ENCODE measurements around the gene TAOK1.

GRCh38 chr17:29358416-29358815 lies 31.7 kb upstream of the TAOK1 start:
- TF ChIP-seq CEBPB (IDR thresholded peaks at IDR 0.05; ENCODE audit: low read depth) (no peak), POLR2A (IDR thresholded peaks at IDR 0.05; ENCODE audit: borderline replicate concordance, extremely low read depth, insufficient read depth, insufficient read length) (no peak), EZH2phosphoT487 (IDR thresholded peaks at IDR 0.05; ENCODE audit: borderline replicate concordance) (no peak), TCF7L2 (IDR thresholded peaks at IDR 0.05; ENCODE audit: borderline replicate concordance, extremely low read depth, insufficient read depth, insufficient read length) (no peak), ZNF274 (IDR thresholded peaks at IDR 0.05; ENCODE audit: low read depth, low read length) (no peak), CTCF (IDR thresholded peaks at IDR 0.05 in 2 of 3, conservative IDR thresholded peaks at IDR 0.05 in 1 of 3; ENCODE audit: borderline replicate concordance in 1 of 3, insufficient read depth in 1 of 3, low read depth in 2 of 3, low read length in 2 of 3) (no peak), SP1 (IDR thresholded peaks at IDR 0.05; ENCODE audit: low read depth) (no peak), REST (IDR thresholded peaks at IDR 0.05; ENCODE audit: low read depth) (no peak), POLR2AphosphoS5 (IDR thresholded peaks at IDR 0.05; ENCODE audit: low read depth, low read length) (no peak), ELF1 (IDR thresholded peaks at IDR 0.05; ENCODE audit: borderline replicate concordance, low read depth) (no peak), EZH2 (IDR thresholded peaks at IDR 0.05) (no peak), YY1 (IDR thresholded peaks at IDR 0.05; ENCODE audit: extremely low read depth, insufficient replicate concordance, low read depth, low read length) (no peak), JUND (IDR thresholded peaks at IDR 0.05) (no peak)

Data from HCT116 (cell line).